ENCODE results near the gene MYL10.

GRCh38 chr7:101631224-101631714 is 2.2 kb upstream of the MYL10 start:
- TF ChIP-seq CTCF (IDR thresholded peaks at IDR 0.05) (no peak), POLR2A (IDR thresholded peaks at IDR 0.05) (no peak)

Measured in body of pancreas (tissue), 4 donors.